Activated CD8-positive, alpha-beta memory T cell treated with anti-CD3 and anti-CD28 coated beads, Interleukin-2, amount 10 ng/mL, durations not matched to agents 7 days and 5 days (primary cell): ENCODE measurements around the gene UBE2D2. TPM values are rescaled to one million over a fixed set of nuclear protein-coding genes. Genes with fewer than 3 reads are reported as not detected.

ENCODE experiments used
- ATAC-seq: fragments of 150-1000 bp; cut with Tn5 transposase; one replicate; pipeline ENCODE4 v1.10.0; 2021; ENCODE audit warnings: moderate library complexity
- CTCF ChIA-PET: fragments of 350-600 bp; sonication (Branson Sonifier 250); formaldehyde crosslinking; loops from one replicate; lab custom pipeline; 2021; ENCODE audit warnings: antibody characterized with exemption; lab: Charles Lee
- DNase-seq: peaks from one replicate; pipeline ENCODE4 v3.0.0-alpha.2; 2020
- H3K27ac Mint-ChIP-seq: one replicate; pipeline ENCODE4 v1.8.0; 2021; ENCODE audit warnings: mild to moderate bottlenecking, mixed read lengths
- H3K27me3 Mint-ChIP-seq: one replicate; pipeline ENCODE4 v1.8.0; 2021; ENCODE audit warnings: mixed read lengths
- H3K36me3 Mint-ChIP-seq: one replicate; pipeline ENCODE4 v1.8.0; 2021; ENCODE audit warnings: mild to moderate bottlenecking, mixed read lengths
- H3K4me1 Mint-ChIP-seq: one replicate; pipeline ENCODE4 v1.8.0; 2021; ENCODE audit warnings: mixed read lengths
- H3K4me3 Mint-ChIP-seq: one replicate; pipeline ENCODE4 v1.8.0; 2021; ENCODE audit warnings: mild to moderate bottlenecking, moderate library complexity, mixed read lengths
- H3K9me3 Mint-ChIP-seq: one replicate; pipeline ENCODE4 v1.8.0; 2022; ENCODE audit warnings: low read depth, mixed read lengths
- total RNA-seq, 2 experiments: library from RNA; stranded (reverse); gene quantifications; one replicate each; pipeline ENCODE4 v1.2.3, GENCODE V29; 2021

Gene UBE2D2
- total RNA-seq, 2 experiments from 2014 or later: 201 to 244 TPM

DNA sequence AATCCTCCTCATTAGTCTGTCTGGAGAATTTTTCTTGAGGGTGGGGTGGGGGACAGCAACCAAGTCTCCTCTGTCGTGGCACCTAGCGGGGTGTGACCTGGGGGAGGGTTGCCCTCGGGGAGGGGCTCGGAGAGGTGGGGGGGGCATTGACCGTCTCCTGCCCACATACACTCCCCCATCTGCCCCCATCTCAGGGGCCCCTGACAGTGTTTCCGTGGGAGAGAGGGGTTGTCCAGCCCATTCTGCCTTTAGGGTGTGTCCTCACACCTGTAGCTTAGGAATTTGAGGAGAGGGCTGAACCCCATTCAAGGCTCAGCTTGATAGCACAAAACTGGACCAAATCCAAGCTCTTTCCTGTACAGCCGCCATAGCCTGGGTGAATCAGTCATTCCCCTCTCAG lies 81.1 kb downstream of the UBE2D2 start:
- ATAC-seq (no peak), DNase-seq (peak; percentile 31)
- H3K27me3 Mint-ChIP-seq: peaks cover 22% of the 10 kb centered on the region
- CTCF ChIA-PET: interaction anchor here (1.0 to 9.0 kb wide), 3 partner anchors 6 to 325 kb away, joined by 3 to 109 read pairs (median 4); no protein-coding TSS in a partner anchor
- no peak overlapping the region for H3K27ac Mint-ChIP-seq
- no peak overlapping the region for H3K4me3 Mint-ChIP-seq
- no peaks in the 10 kb centered on the region for H3K36me3 Mint-ChIP-seq
- H3K9me3 Mint-ChIP-seq: no peaks in the 10 kb centered on the region
- H3K4me1 Mint-ChIP-seq: peaks cover 36% of the 10 kb centered on the region

DNA sequence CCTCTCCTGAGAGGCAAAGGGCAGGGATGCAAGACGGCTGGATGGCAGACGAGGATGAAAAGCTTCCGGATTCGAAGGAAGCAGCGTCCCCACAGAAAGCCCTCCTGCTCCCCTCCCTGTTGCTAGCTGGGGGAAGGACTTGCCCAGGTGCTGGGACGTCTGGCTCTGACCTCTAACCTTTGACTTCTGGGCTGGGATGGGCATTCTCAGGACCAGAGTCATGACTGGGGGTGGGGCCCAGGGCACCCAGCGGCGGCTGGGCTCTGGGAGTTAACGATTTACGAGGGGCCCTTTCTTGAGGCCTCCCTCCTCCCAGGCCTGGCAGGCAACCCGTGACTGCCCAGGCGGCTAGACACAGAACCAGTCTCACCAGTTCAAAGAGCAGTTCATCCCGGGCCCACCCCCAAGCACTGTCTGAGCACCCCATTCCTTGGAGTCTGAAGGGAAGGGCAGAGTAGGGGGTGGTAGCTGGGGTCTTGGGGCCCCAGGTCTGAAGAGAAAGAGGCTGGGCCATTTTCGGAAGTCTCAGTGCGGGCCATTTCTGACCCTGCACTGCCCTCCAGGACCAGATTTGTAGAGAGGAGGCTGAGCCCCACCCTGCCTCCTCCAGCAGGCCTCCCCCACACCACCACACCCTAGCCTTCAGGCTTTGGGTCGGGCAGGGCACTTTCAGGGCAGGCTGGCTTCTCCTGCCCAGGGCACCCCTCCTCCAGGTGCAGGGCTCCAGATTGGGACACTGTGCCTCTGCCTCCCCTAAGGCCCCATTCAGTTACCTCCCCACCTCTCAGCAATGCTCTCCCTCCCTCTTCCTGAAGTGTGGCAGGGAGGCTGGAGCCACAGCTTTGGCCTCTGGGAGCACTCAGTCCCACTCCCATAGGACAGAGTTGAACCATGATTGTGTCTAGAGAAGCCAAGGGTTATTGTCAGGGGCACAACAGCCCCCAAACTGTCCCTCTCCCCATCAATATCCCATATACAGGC lies 82.0 kb downstream of the UBE2D2 start:
- Mint-ChIP-seq H3K27ac (no peak overlapping the region), H3K9me3 (no peaks in the 10 kb centered on the region), H3K4me1 (peaks cover 35% of the 10 kb centered on the region), H3K4me3 (no peak overlapping the region), H3K27me3 (peaks cover 29% of the 10 kb centered on the region), H3K36me3 (no peaks in the 10 kb centered on the region)
- no peak for ATAC-seq
- no peak for DNase-seq
- CTCF ChIA-PET: interaction anchor here (1.4 to 9.0 kb wide), 3 partner anchors 7 to 132 kb away, joined by 4 to 109 read pairs (median 11); no protein-coding TSS in a partner anchor

GRCh38 chr5:139644001-139644456 lies 82.9 kb downstream of the UBE2D2 start:
- H3K4me3 Mint-ChIP-seq: no peak overlapping the region
- peaks cover 30% of the 10 kb centered on the region for H3K4me1 Mint-ChIP-seq

GRCh38 chr5:139644646-139645429 lies 83.7 kb downstream of the UBE2D2 start:
- ATAC-seq (no peak), DNase-seq (no peak)
- H3K9me3 Mint-ChIP-seq: no peaks in the 10 kb centered on the region
- no peak overlapping the region for H3K4me3 Mint-ChIP-seq
- H3K36me3 Mint-ChIP-seq: no peaks in the 10 kb centered on the region
- H3K4me1 Mint-ChIP-seq: peaks cover 32% of the 10 kb centered on the region
- H3K27ac Mint-ChIP-seq: no peak overlapping the region
- H3K27me3 Mint-ChIP-seq: peaks cover 36% of the 10 kb centered on the region
- CTCF ChIA-PET: interaction anchor here (0.9 to 9.0 kb wide), 5 partner anchors 9 to 123 kb away, joined by 3 to 109 read pairs (median 5); no protein-coding TSS in a partner anchor

More at GRCh38 chr5:139644001-139644456, 82.9 kb downstream of the UBE2D2 start:
- DNase-seq: no peak
- no peak overlapping the region for H3K27ac Mint-ChIP-seq
- no peak for ATAC-seq
- H3K27me3 Mint-ChIP-seq: peaks cover 29% of the 10 kb centered on the region
- no peaks in the 10 kb centered on the region for H3K9me3 Mint-ChIP-seq
- CTCF ChIA-PET: interaction anchor here (1.6 to 9.0 kb wide), 4 partner anchors 8 to 124 kb away, joined by 3 to 109 read pairs (median 8); no protein-coding TSS in a partner anchor
- H3K36me3 Mint-ChIP-seq: no peaks in the 10 kb centered on the region

- ATAC-seq: no peak
- H3K4me3 Mint-ChIP-seq: no peak overlapping the region
Observed at GRCh38 chr5:139645430-139645871, 84.3 kb downstream of the UBE2D2 start.

DNA sequence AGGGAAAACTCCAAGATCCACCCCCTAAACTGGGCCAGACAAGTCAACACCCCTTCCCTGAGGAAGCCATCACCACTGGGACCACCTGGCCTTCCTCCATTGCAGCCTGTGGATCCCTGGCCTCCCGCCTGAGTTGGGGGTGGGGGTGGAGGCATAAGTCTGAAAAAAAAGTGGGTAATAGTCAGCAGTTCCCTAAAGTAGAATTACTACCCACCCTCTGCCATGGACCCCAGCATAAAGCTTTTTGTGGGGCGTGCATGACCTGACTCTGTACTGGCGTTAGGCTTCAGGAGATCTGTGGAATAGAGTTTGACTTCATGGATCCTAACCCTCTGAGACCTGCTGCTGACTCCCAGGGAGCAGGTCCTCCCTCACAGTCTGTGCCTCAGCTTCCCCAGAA lies 85.0 kb downstream of the UBE2D2 start:
- Mint-ChIP-seq H3K4me3 (no peak overlapping the region), H3K27ac (no peak overlapping the region), H3K4me1 (peaks cover 34% of the 10 kb centered on the region), H3K9me3 (no peaks in the 10 kb centered on the region), H3K36me3 (no peaks in the 10 kb centered on the region), H3K27me3 (peaks cover 47% of the 10 kb centered on the region)
- ATAC-seq (no peak), DNase-seq (no peak)
- CTCF ChIA-PET: interaction anchor here (9.0 kb wide), 1 partner anchor 10 kb away, joined by 109 read pairs; no protein-coding TSS in a partner anchor

More at GRCh38 chr5:139645430-139645871, 84.3 kb downstream of the UBE2D2 start:
- Mint-ChIP-seq H3K4me1 (peaks cover 34% of the 10 kb centered on the region), H3K27me3 (peaks cover 40% of the 10 kb centered on the region), H3K36me3 (no peaks in the 10 kb centered on the region), H3K9me3 (no peaks in the 10 kb centered on the region), H3K27ac (no peak overlapping the region)
- CTCF ChIA-PET: interaction anchor here (0.9 to 9.0 kb wide), 5 partner anchors 10 to 122 kb away, joined by 3 to 109 read pairs (median 5); no protein-coding TSS in a partner anchor
- DNase-seq: no peak

GRCh38 chr5:139646912-139647505 lies 85.9 kb downstream of the UBE2D2 start:
- H3K27ac Mint-ChIP-seq: no peak overlapping the region
- no peak overlapping the region for H3K4me3 Mint-ChIP-seq
- CTCF ChIA-PET: interaction anchor here (0.7 to 9.0 kb wide), 3 partner anchors 11 to 130 kb away, joined by 4 to 109 read pairs (median 10); no protein-coding TSS in a partner anchor
- H3K36me3 Mint-ChIP-seq: no peaks in the 10 kb centered on the region
- ATAC-seq (no peak), DNase-seq (no peak)
- peaks cover 41% of the 10 kb centered on the region for H3K4me1 Mint-ChIP-seq
- H3K27me3 Mint-ChIP-seq: peaks cover 56% of the 10 kb centered on the region
- no peaks in the 10 kb centered on the region for H3K9me3 Mint-ChIP-seq

- no peaks in the 10 kb centered on the region for H3K9me3 Mint-ChIP-seq
- ATAC-seq (no peak), DNase-seq (no peak)
- no peak overlapping the region for H3K27ac Mint-ChIP-seq
- H3K27me3 Mint-ChIP-seq: peaks cover 62% of the 10 kb centered on the region
- peaks cover 48% of the 10 kb centered on the region for H3K4me1 Mint-ChIP-seq
- no peaks in the 10 kb centered on the region for H3K36me3 Mint-ChIP-seq
- CTCF ChIA-PET: interaction anchor here (0.6 to 9.0 kb wide), 10 partner anchors 12 to 462 kb away, joined by 3 to 109 read pairs (median 4); no protein-coding TSS in a partner anchor
- no peak overlapping the region for H3K4me3 Mint-ChIP-seq
Observed at GRCh38 chr5:139647506-139648204, 86.5 kb downstream of the UBE2D2 start.

- peak within 1 kb of the TSS; percentile 57 for H3K4me3 Mint-ChIP-seq
- CTCF ChIA-PET: interaction anchor here (0.6 to 9.0 kb wide), 8 partner anchors 13 to 461 kb away, joined by 3 to 109 read pairs (median 4); no protein-coding TSS in a partner anchor
- peaks cover 66% of the 10 kb centered on the region for H3K27me3 Mint-ChIP-seq
- no peaks in the 10 kb centered on the region for H3K36me3 Mint-ChIP-seq
- no peaks in the 10 kb centered on the region for H3K9me3 Mint-ChIP-seq
- peak; percentile 59 for ATAC-seq
- DNase-seq: peak; percentile 66
- peaks cover 54% of the 10 kb centered on the region for H3K4me1 Mint-ChIP-seq
- H3K27ac Mint-ChIP-seq: no peak within 1 kb of the TSS
Observed at GRCh38 chr5:139648205-139649081, 87.3 kb downstream of the UBE2D2 start, which contains the start of gene CXXC5. TSS of gene CXXC5 (plus strand) at chr5:139648349. CDS start at chr5:139680524, 32,175 bp downstream.

- peaks cover 66% of the 10 kb centered on the region for H3K27me3 Mint-ChIP-seq
- no peaks in the 10 kb centered on the region for H3K9me3 Mint-ChIP-seq
- ATAC-seq: no peak
- H3K4me1 Mint-ChIP-seq: peaks cover 50% of the 10 kb centered on the region
- no peaks in the 10 kb centered on the region for H3K36me3 Mint-ChIP-seq
- DNase-seq: no peak
- CTCF ChIA-PET: interaction anchor here (1.3 to 9.0 kb wide), 3 partner anchors 13 to 40 kb away, joined by 5 to 109 read pairs (median 11); no protein-coding TSS in a partner anchor
- peak overlapping the region; percentile 57 for H3K4me3 Mint-ChIP-seq
- H3K27ac Mint-ChIP-seq: no peak overlapping the region
Observed at GRCh38 chr5:139649082-139649991, 88.2 kb downstream of the UBE2D2 start.
